SKM-1 treated with dmso at 0.1 percent for 144 hours (cell line): ENCODE data around the gene ZNF292.
"Not testable (repeated sequence)": the region's sequence is repeated elsewhere in the genome, so short reads cannot be mapped to it uniquely, and the experiment has no call there.

ENCODE experiments used
- DNase-seq: peaks from one replicate; lab custom pipeline; 2025; ENCODE audit not compliant: unreplicated experiment; lab: John Stamatoyannopoulos, UW

Gene ZNF292

GRCh38 chr6:87161299-87161698 lies 5.9 kb downstream of the ZNF292 start:
- DNase-seq, result no peak

- DNase-seq, result no peak
Measured at GRCh38 chr6:87164004-87164403, 8.6 kb downstream of the ZNF292 start.

GRCh38 chr6:87164506-87164905 lies 9.1 kb downstream of the ZNF292 start:
- DNase-seq, result no peak

GRCh38 chr6:87165185-87165584 lies 9.8 kb downstream of the ZNF292 start:
- DNase-seq, result no peak

- DNase-seq, result no peak
Measured at GRCh38 chr6:87171938-87172633, 16.7 kb downstream of the ZNF292 start.

GRCh38 chr6:87174078-87174579 lies 18.8 kb downstream of the ZNF292 start:
- no peak for DNase-seq

- DNase-seq, result no peak
Measured at GRCh38 chr6:87176493-87176892, 21.1 kb downstream of the ZNF292 start.

- DNase-seq, result no peak
Measured at GRCh38 chr6:87180105-87180728, 24.9 kb downstream of the ZNF292 start.

GRCh38 chr6:87181903-87182302 lies 26.5 kb downstream of the ZNF292 start:
- DNase-seq, result no peak

GRCh38 chr6:87182321-87182720 lies 27.0 kb downstream of the ZNF292 start:
- DNase-seq, result no peak

- DNase-seq, result no peak
Measured at GRCh38 chr6:87182940-87183339, 27.6 kb downstream of the ZNF292 start.

GRCh38 chr6:87183687-87184086 lies 28.3 kb downstream of the ZNF292 start:
- no peak for DNase-seq

GRCh38 chr6:87184762-87185250 lies 29.4 kb downstream of the ZNF292 start:
- no peak for DNase-seq

GRCh38 chr6:87196275-87196842 lies 41.0 kb downstream of the ZNF292 start:
- no peak for DNase-seq

GRCh38 chr6:87197547-87197946 lies 42.2 kb downstream of the ZNF292 start:
- no peak for DNase-seq

- not testable (repeated sequence) for DNase-seq
Measured at GRCh38 chr6:87198022-87198810, 42.9 kb downstream of the ZNF292 start.

- DNase-seq, result no peak
Measured at GRCh38 chr6:87199787-87200186, 44.4 kb downstream of the ZNF292 start.

GRCh38 chr6:87200469-87201175 lies 45.3 kb downstream of the ZNF292 start:
- DNase-seq, result no peak

GRCh38 chr6:87203448-87204023 lies 48.2 kb downstream of the ZNF292 start:
- no peak for DNase-seq

- no peak for DNase-seq
Measured at GRCh38 chr6:87209812-87210211, 54.4 kb downstream of the ZNF292 start.
